ENCODE results near the gene TMC8.

- TF ChIP-seq EP300 (IDR thresholded peaks at IDR 0.05; ENCODE audit: borderline replicate concordance in 1 of 2, low read depth in 2 of 2, low read length in 2 of 2) (no peak), CREB1 (IDR thresholded peaks at IDR 0.05) (no peak), CTCF (IDR thresholded peaks at IDR 0.05; ENCODE audit: control extremely low read depth in 1 of 3, insufficient read depth in 1 of 3, low read depth in 1 of 3, low read length in 3 of 3) (no peak), JUND (IDR thresholded peaks at IDR 0.05; ENCODE audit: low read length) (no peak), YY1 (IDR thresholded peaks at IDR 0.05; ENCODE audit: low read depth, low read length) (no peak), TEAD4 (IDR thresholded peaks at IDR 0.05; ENCODE audit: low read depth, low read length) (no peak), TAF1 (IDR thresholded peaks at IDR 0.05; ENCODE audit: low read depth, low read length) (no peak), GTF2F1 (IDR thresholded peaks at IDR 0.05; ENCODE audit: borderline replicate concordance, low read depth, low read length) (no peak), MAX (IDR thresholded peaks at IDR 0.05) (no peak), POLR2A (IDR thresholded peaks at IDR 0.05; ENCODE audit: control extremely low read depth in 1 of 2, low read depth in 2 of 2, low read length in 2 of 2) (no peak)
Observed at GRCh38 chr17:78130090-78130436, 508 bp upstream of the TMC8 start.

Data from H1 (cell line).